ENCODE measurements around the gene ZNF670.

GRCh38 chr1:247078258-247079140 lies at the start of gene ZNF670:
- peak; percentile 77 for TF ChIP-seq POLR2A (IDR thresholded peaks at IDR 0.05)
- peak in 1 of 4 experiments; percentile 8 for TF ChIP-seq CTCF (IDR thresholded peaks at IDR 0.05)

Data from prostate gland (tissue), 2 donors.